Measurements from ENCODE around the gene MGAT3. TPM values are rescaled to one million over a fixed set of nuclear protein-coding genes. Genes with fewer than 3 reads are reported as not detected.

The MGAT3 gene
- total and polyA plus RNA-seq, 2 of the 13 experiments (the other 11 are each of a cell fraction or from before 2014, with no cell fraction given) = 0.11 to 0.15 TPM

DNA sequence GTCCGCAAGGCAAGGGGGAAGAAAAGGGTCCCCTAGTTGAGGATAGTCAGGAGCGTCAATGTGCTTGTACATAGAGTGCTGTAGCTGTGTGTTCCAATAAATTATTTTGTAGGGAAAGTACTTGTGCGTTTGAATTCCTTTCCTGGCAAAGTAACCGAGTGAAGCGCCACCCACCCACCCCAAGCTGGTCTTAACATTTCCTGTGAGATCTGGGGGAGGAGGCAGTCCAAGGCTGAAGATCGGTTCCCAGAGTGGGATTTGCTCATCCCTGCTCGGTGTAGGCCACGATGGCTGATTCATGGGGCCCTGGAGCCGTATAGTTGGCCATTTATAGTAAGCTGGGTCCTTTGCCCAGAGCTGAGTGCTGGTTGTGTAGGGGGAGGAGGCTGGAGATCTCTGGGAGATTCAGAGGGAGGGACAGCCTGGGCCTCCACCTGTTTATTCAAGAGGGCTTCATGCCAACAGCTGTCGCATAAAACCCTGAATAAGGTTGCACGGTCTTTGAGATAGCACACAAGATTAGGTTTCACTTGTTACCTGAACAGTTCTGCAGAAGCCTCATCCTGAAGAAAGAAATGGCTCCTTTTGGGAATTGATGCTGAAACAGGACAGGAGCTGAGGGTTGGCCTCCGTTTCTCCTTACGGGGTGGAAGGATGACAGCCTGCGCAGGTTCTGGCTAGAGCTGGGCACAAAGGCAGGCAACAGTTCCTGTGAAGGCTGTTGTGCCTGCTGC lies 65.9 kb downstream of the MGAT3 start (continued):
- TF ChIP-seq, protein P1, sequence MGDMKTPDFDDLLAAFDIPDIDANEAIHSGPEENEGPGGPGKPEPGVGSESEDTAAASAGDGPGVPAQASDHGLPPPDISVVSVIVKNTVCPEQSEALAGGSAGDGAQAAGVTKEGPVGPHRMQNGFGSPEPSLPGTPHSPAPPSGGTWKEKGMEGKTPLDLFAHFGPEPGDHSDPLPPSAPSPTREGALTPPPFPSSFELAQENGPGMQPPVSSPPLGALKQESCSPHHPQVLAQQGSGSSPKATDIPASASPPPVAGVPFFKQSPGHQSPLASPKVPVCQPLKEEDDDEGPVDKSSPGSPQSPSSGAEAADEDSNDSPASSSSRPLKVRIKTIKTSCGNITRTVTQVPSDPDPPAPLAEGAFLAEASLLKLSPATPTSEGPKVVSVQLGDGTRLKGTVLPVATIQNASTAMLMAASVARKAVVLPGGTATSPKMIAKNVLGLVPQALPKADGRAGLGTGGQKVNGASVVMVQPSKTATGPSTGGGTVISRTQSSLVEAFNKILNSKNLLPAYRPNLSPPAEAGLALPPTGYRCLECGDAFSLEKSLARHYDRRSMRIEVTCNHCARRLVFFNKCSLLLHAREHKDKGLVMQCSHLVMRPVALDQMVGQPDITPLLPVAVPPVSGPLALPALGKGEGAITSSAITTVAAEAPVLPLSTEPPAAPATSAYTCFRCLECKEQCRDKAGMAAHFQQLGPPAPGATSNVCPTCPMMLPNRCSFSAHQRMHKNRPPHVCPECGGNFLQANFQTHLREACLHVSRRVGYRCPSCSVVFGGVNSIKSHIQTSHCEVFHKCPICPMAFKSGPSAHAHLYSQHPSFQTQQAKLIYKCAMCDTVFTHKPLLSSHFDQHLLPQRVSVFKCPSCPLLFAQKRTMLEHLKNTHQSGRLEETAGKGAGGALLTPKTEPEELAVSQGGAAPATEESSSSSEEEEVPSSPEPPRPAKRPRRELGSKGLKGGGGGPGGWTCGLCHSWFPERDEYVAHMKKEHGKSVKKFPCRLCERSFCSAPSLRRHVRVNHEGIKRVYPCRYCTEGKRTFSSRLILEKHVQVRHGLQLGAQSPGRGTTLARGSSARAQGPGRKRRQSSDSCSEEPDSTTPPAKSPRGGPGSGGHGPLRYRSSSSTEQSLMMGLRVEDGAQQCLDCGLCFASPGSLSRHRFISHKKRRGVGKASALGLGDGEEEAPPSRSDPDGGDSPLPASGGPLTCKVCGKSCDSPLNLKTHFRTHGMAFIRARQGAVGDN (CRISPR knock-in tag; IDR thresholded peaks at IDR 0.05) = no peak; the same call in 1 of the 2 replicates
- no peak for TF ChIP-seq HDAC1 (CRISPR knock-in tag; IDR thresholded peaks at IDR 0.05)
- no peak for TF ChIP-seq ZNF331 (CRISPR knock-in tag; IDR thresholded peaks at IDR 0.05)
- no peak for TF ChIP-seq JUND (CRISPR knock-in tag; IDR thresholded peaks at IDR 0.05)
- no peak for TF ChIP-seq NBN (conservative IDR thresholded peaks at IDR 0.05)
- TF ChIP-seq ZNF510 (CRISPR knock-in tag; IDR thresholded peaks at IDR 0.05; ENCODE audit: low read depth) = no peak
- TF ChIP-seq KDM5A (IDR thresholded peaks at IDR 0.05; ENCODE audit: borderline replicate concordance, low read length) = no peak
- TF ChIP-seq AKAP8 (CRISPR knock-in tag; IDR thresholded peaks at IDR 0.05) = no peak
- no peak for TF ChIP-seq ZNF572 (CRISPR knock-in tag; IDR thresholded peaks at IDR 0.05)
- no peak for TF ChIP-seq ZMYM4 (CRISPR knock-in tag; IDR thresholded peaks at IDR 0.05)
- TF ChIP-seq ZMYM2 (CRISPR knock-in tag; IDR thresholded peaks at IDR 0.05) = no peak
- 0 out of 2 replicates have a peak, but pooled peaks have one; percentile 20 for TF ChIP-seq CCDC6 (CRISPR knock-in tag; IDR thresholded peaks at IDR 0.05)
- TF ChIP-seq, protein P2, sequence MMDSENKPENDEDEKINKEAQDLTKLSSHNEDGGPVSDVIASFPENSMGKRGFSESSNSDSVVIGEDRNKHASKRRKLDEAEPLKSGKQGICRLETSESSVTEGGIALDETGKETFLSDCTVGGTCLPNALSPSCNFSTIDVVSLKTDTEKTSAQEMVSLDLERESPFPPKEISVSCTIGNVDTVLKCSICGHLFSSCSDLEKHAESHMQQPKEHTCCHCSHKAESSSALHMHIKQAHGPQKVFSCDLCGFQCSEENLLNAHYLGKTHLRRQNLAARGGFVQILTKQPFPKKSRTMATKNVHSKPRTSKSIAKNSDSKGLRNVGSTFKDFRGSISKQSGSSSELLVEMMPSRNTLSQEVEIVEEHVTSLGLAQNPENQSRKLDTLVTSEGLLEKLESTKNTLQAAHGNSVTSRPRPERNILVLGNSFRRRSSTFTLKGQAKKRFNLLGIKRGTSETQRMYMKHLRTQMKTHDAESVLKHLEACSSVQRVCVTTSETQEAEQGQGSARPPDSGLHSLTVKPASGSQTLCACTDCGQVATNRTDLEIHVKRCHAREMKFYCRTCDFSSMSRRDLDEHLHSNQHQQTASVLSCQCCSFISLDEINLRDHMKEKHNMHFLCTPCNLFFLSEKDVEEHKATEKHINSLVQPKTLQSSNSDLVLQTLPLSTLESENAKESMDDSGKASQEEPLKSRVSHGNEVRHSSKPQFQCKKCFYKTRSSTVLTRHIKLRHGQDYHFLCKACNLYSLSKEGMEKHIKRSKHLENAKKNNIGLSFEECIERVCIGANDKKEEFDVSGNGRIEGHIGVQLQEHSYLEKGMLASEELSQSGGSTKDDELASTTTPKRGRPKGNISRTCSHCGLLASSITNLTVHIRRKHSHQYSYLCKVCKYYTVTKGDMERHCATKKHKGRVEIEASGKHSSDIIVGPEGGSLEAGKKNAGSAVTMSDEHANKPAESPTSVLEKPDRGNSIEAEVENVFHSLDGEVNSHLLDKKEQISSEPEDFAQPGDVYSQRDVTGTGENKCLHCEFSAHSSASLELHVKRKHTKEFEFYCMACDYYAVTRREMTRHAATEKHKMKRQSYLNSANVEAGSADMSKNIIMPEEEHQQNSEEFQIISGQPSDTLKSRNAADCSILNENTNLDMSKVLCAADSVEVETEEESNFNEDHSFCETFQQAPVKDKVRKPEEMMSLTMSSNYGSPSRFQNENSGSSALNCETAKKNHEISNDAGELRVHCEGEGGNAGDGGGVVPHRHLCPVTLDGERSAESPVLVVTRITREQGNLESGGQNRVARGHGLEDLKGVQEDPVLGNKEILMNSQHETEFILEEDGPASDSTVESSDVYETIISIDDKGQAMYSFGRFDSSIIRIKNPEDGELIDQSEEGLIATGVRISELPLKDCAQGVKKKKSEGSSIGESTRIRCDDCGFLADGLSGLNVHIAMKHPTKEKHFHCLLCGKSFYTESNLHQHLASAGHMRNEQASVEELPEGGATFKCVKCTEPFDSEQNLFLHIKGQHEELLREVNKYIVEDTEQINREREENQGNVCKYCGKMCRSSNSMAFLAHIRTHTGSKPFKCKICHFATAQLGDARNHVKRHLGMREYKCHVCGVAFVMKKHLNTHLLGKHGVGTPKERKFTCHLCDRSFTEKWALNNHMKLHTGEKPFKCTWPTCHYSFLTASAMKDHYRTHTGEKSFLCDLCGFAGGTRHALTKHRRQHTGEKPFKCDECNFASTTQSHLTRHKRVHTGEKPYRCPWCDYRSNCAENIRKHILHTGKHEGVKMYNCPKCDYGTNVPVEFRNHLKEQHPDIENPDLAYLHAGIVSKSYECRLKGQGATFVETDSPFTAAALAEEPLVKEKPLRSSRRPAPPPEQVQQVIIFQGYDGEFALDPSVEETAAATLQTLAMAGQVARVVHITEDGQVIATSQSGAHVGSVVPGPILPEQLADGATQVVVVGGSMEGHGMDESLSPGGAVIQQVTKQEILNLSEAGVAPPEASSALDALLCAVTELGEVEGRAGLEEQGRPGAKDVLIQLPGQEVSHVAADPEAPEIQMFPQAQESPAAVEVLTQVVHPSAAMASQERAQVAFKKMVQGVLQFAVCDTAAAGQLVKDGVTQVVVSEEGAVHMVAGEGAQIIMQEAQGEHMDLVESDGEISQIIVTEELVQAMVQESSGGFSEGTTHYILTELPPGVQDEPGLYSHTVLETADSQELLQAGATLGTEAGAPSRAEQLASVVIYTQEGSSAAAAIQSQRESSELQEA (CRISPR knock-in tag; IDR thresholded peaks at IDR 0.05; ENCODE audit: not compliant biosample characterization) = no peak
- TF ChIP-seq TEAD3 (CRISPR knock-in tag; optimal IDR thresholded peaks at IDR 0.05; ENCODE audit: borderline replicate concordance) = peak; percentile 5
- no peak for TF ChIP-seq ZNF564 (CRISPR knock-in tag; IDR thresholded peaks at IDR 0.05)
- 0 out of 2 replicates have a peak, but pooled peaks have one; percentile 41 for TF ChIP-seq ZC3H4 (CRISPR knock-in tag; IDR thresholded peaks at IDR 0.05; ENCODE audit: borderline replicate concordance)
- TF ChIP-seq ZSCAN21 (CRISPR knock-in tag; IDR thresholded peaks at IDR 0.05; ENCODE audit: borderline replicate concordance) = peak; percentile 47; the same call in 1 of the 2 replicates
